ENCODE measurements around the gene NUDT1.

NUDT1 gene

DNA sequence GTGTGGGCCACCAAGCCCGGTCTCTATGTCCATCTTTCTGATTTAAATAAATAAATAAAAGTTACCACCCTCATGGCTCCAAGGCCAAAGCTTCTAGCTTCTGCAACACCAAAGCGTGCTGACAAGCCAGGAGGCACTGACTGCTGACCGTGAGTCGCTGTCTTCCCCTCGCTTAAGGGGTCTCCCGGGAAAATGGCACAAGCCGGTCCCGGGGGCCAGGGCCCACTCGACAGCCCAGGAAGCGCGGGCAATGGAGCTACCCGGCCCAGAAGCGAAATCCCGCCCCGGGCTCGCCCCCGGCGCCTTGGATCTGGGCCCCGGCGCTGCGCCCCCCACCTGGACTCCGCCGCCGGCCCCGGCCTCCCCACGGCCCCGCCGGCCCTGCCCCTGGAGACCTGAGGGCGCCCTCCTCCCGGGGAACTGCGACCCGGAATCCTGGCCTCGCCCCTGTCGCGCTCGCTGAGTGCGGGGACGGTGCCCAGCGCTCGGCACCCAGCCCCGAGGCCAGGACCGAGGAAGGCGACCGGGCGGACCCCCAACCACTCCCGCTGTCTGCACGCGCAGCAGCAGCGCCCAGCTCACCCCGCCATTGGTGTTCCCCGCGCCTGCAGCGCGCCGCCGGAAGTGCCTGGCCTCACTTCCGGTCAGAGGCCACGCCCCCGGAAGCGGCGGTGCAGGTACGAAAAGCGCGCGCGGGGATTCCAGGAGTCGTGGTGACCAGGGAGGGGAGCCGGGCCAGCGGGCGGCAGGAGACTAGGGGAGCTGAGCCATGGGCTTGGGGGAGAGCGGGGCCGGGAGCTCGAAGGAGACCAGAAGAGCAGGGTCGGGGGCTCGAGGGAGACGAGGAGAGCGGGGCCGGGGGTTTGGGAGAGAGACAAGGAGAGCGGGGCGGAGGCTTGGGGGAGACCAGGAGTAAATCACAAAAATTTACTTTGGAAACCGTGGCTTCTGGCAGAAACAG is at the start of gene NUDT1, which contains the start of gene MRM2:
Gene NUDT1, plus strand, starts transcription at position 647 of the 961 bp plus-strand sequence. CDS start 2,349 bp downstream, outside the sequence.
Gene MRM2, minus strand, starts transcription at position 626 of the 961 bp plus-strand sequence. Its CDS starts 36 bp downstream, at position 590.
- peak; percentile 66 to 80 (median 69) for DNase-seq (ENCODE audit: low read depth in 2 of 3, low spot score in 2 of 3)

DNA sequence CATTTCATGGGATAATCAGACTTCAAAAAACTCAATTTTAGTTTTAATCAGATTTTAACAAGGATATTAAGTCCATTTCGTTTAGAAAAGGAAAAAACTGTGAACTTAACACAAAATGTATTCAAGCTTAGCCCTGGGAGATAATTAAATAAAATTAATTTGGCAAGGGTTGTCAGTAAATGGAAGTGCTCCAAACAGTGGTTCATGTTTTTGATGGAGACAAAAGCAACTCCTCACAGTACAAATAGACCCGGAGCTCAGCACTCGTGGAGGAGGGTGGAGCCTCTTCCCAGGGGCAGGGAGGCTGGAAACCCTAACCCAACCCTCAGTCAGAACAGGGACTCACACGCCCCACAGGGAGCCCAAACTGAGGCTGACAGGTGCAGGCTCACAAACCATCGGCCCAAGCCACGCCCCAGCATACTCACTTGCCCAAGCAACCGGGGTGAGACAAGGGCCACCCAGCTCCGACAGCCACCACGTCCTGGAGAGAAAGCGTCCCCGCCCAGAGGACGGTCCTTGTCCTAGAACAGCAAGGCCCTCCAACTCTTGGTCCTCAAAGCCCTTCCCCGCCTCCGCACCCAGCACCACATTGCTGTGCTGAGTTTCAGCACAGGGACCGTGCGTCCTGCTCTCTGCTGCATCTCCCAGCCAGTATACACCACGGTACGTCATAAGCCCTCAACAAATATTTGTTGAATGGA is 49.0 kb upstream of the NUDT1 start:
- DNase-seq (ENCODE audit: low read depth in 2 of 3, low spot score in 2 of 3), result no peak

DNA sequence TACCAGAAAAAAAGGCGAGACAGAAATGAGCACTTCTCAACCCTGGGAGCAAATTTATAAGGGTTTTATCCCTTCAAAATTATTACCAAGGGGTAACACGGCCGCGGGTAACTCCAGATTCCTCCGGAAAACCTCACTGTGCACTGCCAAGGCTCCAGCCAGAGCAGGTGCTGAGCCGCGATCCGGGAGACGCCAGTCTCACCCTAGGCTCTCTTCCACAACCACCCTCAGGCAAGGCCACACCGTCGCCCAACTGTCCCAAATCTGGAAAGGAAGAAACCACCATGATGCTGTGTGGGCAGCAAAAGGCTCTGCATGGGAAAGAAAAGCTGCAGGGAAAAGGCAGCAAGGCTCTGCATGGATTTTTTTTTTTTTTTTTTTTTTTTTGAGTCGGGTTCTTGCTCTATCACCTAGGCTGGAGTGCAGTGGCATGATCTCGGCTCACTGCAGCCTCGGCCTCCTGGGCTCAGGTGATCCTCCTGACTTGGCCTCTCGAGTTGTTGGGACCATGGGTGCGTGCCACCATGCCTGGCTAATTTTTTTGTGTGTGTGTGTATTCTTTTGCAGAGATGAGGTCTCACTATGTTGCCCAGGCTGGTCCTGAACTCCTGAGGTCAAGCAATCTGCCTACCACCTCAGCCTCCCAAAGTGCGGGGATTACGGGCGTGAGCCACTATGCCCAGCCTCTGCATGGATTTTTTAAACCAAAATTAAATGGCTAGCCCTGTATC is 48.3 kb upstream of the NUDT1 start:
- no peak for DNase-seq (ENCODE audit: low read depth in 2 of 3, low spot score in 2 of 3)

DNA sequence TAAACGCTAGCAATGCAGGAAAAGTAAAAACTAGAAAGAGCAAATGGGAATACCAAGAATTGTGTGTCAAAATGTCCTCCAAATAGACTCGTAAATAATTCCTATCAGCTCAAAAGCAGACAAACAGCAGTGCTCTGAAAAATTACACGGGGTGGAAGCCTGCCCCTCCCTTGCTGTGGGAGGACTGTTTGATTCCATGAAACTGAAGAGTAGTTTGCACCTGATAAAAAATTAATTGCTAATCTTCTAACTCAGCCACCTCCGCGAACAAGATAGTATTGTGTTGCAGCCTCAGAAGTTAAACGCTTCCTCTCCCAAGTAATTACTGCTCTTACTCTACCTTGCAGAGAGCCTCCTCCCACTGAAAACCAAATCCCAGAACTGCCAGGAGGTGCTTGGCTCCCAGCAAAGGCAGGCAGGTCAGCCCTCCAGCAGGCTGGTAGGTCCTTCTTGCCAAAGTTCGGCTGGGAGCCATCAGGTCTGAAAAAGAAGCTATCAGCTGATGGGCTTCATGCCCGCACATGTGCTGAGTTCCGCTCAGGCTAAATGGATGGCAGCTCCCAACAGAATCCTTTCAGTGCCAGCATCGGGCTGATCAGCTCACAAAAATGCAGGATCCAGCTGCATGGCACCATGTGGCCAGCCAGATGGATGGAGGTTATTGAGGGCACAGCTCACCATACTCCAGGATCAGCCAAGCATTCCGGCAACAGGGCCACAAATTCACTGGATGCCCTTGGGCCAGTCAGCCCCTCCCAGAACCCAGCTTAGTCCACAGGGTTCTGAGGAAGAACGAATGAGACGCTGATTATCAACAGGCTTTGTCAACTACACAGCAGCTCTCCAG is 46.4 kb upstream of the NUDT1 start:
- DNase-seq (ENCODE audit: low read depth in 2 of 3, low spot score in 2 of 3), result no peak

DNA sequence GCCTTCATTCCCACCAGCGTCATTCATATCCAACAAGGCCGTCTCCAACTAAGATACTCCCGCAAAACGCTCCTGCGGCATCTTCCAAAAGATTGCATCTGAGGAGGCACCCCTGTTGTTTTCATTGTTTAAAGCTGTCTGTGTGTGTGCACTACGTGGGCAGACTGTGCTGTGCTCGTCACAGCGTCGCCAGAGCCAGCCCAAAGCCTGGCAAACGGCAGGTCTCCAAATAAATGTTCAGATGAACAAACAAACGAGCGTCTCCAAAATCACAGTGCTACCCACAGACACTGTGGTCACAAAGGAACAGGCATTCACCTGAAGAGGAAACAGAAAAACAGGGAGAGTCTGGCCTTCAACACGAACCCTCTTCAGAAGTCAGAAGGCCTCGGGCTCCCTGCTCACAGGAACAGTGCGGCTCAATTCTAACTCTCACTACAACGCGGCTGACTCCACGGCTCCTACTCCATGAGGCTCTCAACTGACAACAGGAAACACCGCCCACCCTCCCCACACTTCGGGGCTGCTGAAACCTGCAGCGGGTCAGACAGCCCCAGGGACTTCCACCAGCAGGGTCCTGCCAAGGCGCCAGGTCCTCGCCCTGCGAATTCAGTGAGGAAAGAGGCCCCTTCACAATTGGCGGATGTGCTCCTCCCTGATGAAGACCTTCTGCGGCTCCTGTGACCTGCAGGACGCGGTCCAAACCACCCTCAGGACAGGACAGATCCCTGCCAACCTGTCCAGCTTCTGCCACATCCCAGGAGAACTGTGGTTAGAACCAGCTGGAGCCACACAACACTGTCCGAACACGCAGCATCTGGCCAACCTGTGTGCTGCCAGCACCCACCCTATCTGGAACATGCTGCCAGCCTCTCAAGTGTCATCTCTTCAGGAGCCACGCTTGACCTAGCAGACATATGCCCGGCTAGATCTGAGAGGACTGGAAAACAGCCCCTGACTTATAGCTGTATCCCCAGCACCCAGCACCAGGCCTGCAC is 45.3 kb upstream of the NUDT1 start:
- DNase-seq (ENCODE audit: low read depth in 2 of 3, low spot score in 2 of 3), result no peak

DNA sequence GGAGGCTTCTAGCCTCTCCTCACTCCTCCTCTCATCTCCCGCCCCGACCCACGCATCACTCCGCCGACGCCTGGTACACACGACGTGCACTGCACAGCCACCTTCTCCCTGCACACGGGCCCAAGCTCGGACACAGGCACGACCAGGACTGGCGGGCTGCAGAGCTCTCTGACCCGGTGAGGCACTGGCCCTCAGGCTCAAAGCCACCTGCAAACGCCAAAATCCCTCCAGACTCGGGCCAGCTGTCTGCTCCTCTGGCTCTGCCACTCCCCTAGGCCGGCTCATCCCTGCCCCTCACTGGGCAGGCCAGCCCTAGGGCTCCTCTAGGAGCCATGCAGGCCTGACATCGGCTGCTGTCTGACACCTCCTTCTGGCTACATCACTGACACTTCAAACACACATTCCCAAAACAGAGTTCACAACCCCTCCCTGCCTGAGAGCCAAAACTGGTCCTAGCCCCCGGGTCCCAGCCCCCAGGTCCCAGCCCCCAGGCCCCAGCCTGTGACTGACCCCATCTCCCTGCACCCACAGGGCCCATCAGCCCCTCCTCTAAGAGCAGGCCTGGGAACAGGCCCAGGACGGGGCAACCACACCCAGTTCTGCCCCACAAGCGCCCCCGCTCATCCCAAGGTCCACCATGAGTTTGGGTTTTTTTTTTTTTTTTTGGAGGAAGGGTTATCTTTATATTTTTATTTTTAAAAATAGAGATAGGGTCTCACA is 44.4 kb upstream of the NUDT1 start:
- DNase-seq (ENCODE audit: low read depth in 2 of 3, low spot score in 2 of 3), result no peak

DNA sequence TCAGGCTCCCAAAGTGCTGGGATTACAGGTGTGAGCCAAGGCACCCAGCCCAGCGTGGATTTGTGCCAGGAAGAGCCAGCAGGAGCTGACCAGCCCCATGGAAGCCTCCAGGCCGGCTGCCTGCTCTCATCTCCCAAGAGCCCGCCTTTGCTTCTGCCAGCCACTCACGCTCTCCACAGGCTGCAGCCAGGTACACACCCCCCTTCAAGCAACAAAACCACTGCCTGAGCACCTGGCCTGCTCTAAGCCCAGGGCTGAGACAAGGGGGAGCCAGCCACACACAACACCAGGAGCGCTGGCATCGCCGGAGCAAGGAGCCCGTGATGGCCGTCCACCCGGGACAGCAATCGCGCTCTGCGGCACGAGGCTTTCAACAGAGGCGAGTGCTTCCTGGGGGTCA is 43.8 kb upstream of the NUDT1 start:
- no peak for DNase-seq (ENCODE audit: low read depth in 2 of 3, low spot score in 2 of 3)

DNA sequence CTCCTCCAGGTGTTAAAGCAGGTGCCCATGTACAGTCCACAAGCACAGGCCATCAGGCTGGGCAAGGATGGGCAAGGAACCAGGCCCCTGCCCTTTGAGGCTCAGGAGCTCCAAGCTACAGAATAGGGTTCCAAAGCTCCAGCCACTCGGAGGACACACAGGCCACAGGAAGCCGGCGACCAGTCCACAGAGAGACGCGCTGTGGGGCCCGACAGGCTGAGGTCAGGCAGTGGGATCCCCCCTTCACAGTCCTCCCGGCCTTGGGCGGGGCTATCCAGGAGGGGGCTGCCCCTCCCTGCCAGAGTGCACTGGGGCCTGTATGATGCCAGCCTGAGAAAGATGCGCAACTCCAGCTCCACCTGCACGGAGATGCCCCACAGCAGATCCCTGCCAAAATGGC is 43.3 kb upstream of the NUDT1 start:
- DNase-seq (ENCODE audit: low read depth in 2 of 3, low spot score in 2 of 3), result no peak

DNA sequence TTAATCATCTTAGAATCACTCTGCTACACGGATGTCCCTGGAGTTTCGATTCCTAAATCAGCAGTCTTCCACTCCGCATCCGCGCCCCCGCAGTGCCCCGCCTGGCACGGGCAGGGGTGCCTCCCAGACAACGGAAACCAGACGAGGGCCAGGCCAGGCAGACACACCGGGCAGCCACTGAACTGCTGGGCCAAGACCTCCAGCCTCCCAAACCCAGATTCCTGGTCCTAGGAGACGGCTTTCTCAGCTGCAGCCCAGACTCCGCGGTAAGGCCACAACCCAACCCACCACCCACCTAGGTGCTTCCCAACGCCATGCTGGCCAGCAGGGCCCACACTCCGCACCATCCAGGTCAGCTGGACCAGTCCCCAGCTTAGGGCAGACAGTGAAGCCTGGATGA is 42.5 kb upstream of the NUDT1 start:
- no peak for DNase-seq (ENCODE audit: low read depth in 2 of 3, low spot score in 2 of 3)

DNA sequence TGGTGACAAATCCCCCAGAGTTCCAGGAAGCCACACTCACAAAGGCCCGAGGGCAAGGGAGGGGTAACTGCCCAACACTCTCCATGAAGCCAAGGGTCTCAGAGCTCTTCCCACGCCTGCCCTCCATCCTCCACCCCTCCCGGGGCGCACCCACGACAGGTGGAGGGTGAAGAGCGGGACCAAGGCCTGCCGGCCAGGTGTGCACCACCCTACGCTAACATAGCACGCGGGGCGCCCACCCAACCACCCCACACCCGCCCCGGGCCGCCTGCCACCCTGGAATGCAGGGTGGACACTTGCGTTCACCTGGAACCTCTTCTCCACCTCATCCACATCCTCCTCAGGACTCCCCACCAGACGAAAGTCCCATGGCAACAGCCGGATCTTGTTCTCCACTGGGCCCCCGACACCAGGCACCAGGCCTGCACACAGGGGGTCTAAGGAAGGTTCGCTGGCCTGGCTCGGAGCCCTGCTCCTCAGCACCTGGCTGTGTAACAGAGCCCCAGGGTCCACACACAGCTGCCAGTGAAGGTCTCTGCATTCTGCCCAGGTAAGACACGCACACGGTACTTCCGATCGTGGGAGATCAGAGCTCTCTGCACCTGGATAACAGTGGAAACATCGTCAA is 42.0 kb upstream of the NUDT1 start:
- DNase-seq (ENCODE audit: low read depth in 2 of 3, low spot score in 2 of 3), result no peak

DNA sequence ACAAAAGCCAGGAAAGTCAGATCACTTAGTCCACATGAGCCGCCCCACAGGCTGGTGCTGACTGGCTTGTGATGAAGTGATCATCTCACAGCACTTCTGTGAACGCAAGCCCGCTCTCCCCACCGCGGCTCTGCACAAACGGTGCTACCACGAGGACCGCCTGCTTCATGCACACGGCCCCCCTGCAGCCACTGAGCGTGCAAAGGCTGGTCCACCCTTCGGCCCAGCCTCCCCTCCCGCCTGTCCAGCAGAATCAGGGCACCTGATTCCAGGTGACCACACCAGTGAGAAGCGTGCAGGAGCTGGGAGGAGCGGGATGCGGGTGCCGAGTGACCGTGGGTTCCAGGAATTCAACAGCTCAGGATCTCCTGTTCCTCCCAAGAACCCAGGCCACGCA is 41.4 kb upstream of the NUDT1 start:
- DNase-seq (ENCODE audit: low read depth in 2 of 3, low spot score in 2 of 3), result no peak

DNA sequence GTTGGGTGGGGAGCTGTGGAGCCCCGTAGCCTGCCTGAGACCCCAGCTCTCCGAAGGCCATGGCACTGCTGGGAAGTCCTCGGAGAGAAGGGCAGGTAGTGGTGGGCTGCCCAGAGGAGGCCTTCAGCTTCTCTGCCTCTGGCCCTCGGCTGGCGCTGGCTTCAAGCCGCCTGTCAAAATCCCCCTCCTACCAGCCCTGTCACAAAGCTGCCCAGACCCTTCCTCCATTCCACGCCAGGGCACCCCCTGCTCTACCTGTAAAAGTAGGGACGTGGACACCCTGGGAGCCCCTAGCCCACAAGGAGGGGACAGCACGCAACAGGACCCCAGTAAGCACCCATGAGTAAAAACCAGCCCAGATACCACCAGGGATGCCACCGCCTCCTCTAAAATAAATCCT is 40.9 kb upstream of the NUDT1 start:
- DNase-seq (ENCODE audit: low read depth in 2 of 3, low spot score in 2 of 3), result no peak

DNA sequence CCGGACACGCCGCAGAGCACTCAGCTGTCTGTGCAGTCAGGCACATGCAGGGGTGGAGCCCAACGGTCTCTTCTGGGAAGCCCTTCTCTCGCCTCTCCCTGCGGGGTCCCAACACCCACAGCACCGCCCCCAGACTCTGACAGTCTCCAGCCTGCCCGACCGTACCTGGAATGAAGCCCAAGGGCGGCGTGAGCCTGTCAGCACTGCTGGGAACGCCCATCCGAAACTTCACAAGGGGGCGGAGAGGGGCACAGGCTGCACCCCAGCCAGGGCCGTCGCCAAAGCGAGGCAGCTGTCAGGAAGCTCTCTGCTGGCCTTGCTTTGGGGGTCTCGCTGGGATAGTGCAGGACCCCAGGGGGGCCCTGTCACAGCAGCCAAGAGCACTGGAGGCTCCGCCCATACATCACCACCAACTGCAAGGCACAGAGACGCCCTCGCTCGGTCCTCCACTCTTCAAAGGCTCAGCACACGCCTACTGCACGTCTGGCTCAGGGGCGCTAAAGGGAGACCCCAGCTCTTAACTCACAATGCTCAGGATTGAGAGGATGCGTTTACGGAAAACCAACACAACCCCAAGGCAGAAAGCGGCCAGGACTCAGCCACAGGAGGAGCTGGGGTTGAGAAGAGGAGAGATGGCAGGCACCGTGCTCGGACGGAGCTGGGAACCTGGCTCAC is 40.2 kb upstream of the NUDT1 start:
- no peak for DNase-seq (ENCODE audit: low read depth in 2 of 3, low spot score in 2 of 3)

DNA sequence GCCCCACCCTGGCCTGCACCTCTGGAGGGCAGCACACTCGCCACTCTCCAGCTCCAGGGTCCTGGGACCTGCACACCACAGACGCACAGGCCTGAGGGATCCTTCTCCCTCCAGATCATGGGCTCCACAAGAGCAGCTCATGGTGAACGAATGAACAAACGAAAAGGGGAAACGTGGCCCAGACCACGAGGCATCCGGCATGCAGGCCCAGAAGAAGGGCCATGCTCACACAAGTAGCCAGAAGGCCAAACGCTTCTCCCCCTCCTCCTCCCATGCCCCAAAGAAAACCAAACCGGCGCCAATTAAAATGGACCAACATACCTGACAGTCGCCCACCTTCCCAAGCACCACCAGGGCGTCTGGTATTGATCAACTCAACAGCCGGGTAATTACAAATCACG is 39.7 kb upstream of the NUDT1 start:
- DNase-seq (ENCODE audit: low read depth in 2 of 3, low spot score in 2 of 3), result no peak

DNA sequence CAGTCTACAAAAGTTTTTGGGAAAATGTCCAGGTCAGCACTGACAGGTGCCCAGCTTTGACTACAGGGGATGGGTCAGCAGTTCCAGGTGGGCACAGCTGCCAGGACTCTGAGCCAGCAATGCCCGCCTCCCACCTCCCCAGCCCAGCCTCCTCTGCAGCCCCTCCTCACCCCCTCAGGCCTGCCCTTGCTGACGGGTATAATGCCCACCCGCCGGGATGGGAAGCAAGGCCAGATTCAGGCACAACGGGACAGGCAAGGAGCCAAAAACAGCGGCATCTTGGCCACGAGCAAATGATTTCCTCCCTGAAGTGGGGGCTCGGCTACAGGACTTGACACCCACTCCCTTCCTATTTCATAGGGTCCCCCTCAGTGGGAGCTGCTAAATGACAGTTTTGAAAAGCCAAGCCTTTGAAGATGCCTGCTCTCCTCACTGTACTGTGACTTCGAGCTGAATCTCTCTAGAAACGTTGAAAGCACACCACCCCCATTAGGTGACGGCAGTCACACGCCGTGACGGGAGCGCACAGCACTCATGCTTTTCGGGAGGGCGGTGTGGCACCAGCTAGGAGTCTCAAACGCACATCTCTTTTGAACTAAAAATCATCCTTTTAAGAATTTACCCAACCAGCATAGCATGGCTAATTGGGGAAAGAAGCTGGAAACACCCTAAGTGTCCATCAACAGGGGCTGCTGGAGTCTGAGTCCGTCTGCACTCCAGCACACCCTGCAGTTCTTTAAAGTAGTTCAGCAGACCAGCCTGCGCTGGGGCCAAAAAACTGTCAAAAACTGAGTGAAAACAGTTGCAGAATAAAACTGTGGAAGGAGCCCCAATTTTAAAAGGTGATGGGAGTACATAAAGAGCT is 38.9 kb upstream of the NUDT1 start:
- no peak for DNase-seq (ENCODE audit: low read depth in 2 of 3, low spot score in 2 of 3)

DNA sequence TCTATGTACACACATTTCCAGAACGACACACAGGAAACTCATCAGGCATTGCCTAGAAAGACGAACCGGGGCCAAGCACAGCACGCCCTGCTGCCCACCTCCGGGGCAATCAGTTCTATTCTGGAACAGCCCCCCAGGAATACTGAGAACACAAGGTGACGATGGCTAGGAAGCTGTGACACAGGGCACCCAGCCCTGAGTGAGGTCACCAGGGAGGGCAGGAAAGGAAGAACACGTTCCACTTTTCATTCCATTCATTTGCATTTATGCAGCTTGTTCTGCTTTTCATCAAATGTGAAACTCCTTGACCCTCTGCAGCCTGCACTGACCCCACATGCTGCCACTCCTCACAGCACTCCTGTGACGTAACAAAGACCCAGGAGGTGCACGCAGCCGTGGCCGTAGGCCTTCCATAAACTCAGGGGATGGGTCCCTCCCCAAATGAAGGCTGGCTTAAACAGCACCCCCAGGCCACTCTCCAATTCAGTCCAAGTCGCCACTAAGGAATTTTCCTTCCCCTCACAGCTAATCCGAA is 38.2 kb upstream of the NUDT1 start:
- no peak for DNase-seq (ENCODE audit: low read depth in 2 of 3, low spot score in 2 of 3)
